HG02588 (cell line): ENCODE data around the gene ENO1.
"Not testable (repeated sequence)": the region's sequence is repeated elsewhere in the genome, so short reads cannot be mapped to it uniquely, and the experiment has no call there.

ENCODE experiments used
- ATAC-seq: cut with Tn5 transposase; IDR thresholded peaks from one replicate; pipeline ENCODE4 v1.9.1; 2021; ENCODE audit warnings: mild to moderate bottlenecking, moderate library complexity; ENCODE audit not compliant: unreplicated experiment

The ENO1 gene

GRCh38 chr1:8897505-8897904, 19.0 kb upstream of the ENO1 start:
- ATAC-seq, result not testable (repeated sequence)

- not testable (repeated sequence) for ATAC-seq
Measured at GRCh38 chr1:8896775-8897174, 18.3 kb upstream of the ENO1 start.

- no peak for ATAC-seq
Measured at GRCh38 chr1:8892026-8892425, 13.5 kb upstream of the ENO1 start.

GRCh38 chr1:8891401-8891800, 12.9 kb upstream of the ENO1 start:
- ATAC-seq, result no peak

GRCh38 chr1:8889925-8890785, 11.7 kb upstream of the ENO1 start:
- no peak for ATAC-seq

- no peak for ATAC-seq
Measured at GRCh38 chr1:8889103-8889846, 10.8 kb upstream of the ENO1 start.

GRCh38 chr1:8886589-8886988, 8.1 kb upstream of the ENO1 start:
- no peak for ATAC-seq

- ATAC-seq, result not testable (repeated sequence)
Measured at GRCh38 chr1:8886031-8886524, 7.6 kb upstream of the ENO1 start.

- not testable (repeated sequence) for ATAC-seq
Measured at GRCh38 chr1:8884105-8884504, 5.6 kb upstream of the ENO1 start.

- ATAC-seq, result no peak
Measured at GRCh38 chr1:8883491-8883890, 5.0 kb upstream of the ENO1 start.

- no peak for ATAC-seq
Measured at GRCh38 chr1:8879922-8880676, 1.6 kb upstream of the ENO1 start.

GRCh38 chr1:8879464-8879921, 1.0 kb upstream of the ENO1 start:
- ATAC-seq, result no peak

- ATAC-seq, result peak; percentile 77
Measured at GRCh38 chr1:8878698-8879463, 395 bp upstream of the ENO1 start.

- ATAC-seq, result no peak
Measured at GRCh38 chr1:8876087-8876486, 2.4 kb downstream of the ENO1 start.

GRCh38 chr1:8875216-8875861, 3.1 kb downstream of the ENO1 start:
- ATAC-seq, result no peak

- no peak for ATAC-seq
Measured at GRCh38 chr1:8874230-8875201, 4.0 kb downstream of the ENO1 start.

GRCh38 chr1:8873506-8874229, 4.8 kb downstream of the ENO1 start:
- ATAC-seq, result no peak

- no peak for ATAC-seq
Measured at GRCh38 chr1:8873001-8873400, 5.5 kb downstream of the ENO1 start.
